ENCODE results near the gene GABPA. TPM values are rescaled to one million over a fixed set of nuclear protein-coding genes. Genes with fewer than 3 reads are reported as not detected.

GABPA gene
- total RNA-seq, 4 donors from 2014 or later = 14.8 to 19.1 (median 16.8) TPM

DNA sequence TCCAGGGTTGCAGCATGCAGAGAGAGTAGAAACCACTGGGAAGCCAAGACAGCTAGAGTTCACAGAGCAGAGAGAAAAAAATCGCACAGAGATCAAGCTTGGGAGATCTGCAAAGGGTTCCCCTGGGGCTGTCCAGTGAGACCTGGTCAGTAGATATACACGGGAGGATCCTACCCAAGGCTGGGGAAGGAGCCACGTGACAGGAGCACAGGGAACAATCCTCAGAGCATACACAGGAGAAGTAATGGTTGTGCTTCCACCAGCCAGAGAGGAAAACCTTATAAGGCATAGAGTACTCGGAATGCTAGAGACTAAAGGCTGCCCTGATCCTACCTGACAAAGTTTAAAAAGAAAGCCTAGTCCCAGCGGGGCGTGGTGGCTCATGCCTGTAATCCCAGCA, 53.9 kb downstream of the GABPA start:
- no peak overlapping the region for H3K4me3 ChIP-seq (ENCODE audit: low read depth, poor library complexity, severe bottlenecking)
- no peak for TF ChIP-seq POLR2A (IDR thresholded peaks at IDR 0.05)
- TF ChIP-seq, protein P1, sequence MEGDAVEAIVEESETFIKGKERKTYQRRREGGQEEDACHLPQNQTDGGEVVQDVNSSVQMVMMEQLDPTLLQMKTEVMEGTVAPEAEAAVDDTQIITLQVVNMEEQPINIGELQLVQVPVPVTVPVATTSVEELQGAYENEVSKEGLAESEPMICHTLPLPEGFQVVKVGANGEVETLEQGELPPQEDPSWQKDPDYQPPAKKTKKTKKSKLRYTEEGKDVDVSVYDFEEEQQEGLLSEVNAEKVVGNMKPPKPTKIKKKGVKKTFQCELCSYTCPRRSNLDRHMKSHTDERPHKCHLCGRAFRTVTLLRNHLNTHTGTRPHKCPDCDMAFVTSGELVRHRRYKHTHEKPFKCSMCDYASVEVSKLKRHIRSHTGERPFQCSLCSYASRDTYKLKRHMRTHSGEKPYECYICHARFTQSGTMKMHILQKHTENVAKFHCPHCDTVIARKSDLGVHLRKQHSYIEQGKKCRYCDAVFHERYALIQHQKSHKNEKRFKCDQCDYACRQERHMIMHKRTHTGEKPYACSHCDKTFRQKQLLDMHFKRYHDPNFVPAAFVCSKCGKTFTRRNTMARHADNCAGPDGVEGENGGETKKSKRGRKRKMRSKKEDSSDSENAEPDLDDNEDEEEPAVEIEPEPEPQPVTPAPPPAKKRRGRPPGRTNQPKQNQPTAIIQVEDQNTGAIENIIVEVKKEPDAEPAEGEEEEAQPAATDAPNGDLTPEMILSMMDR (IDR thresholded peaks at IDR 0.05) = no peak
- WGBS, 2 donors = 68 to 73% methylated on average over 6 of the region's 6 CpGs
- intact Hi-C loops (cut with DNase I; ENCODE audit: low total_unique reads) = no loop called here
- no peak for DNase-seq (ENCODE audit: low spot score in 2 of 2)

DNA sequence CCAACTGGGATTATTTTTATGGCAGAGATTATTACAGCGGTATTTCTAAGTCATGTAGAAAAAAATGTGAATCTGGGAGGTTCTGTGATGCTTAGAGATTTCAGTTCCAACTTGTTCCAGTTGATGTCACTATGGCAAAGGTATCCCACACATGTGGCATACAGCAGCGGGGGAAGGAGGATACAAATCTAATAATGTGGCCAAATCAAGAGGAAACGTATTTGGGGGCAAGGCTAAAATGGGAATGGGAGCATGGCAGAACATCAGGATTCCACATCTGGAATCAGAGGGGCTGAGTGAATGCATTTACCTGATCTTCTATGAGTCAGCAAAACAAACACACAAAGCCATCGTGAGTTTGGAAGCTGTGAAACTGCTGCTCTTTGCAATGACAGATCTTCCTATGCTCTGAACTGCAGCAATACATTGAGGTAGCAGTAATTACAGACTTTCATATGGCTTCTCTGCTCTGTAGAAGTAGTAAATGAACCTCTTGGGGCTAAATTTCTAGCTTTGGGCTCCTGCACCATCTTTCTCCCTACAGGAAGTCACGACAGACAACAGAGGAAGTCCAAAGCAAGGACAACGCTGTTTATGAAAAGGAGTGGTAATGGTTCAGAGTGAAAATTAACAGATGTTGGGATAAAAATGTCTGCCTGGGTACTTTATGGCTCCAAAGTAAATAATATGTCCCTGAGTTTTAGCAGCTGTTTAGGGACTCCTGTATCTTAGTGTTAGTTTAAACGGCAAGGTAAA, 55.5 kb downstream of the GABPA start:
- TF ChIP-seq, protein P1 (IDR thresholded peaks at IDR 0.05) = no peak
- TF ChIP-seq POLR2A (IDR thresholded peaks at IDR 0.05) = no peak
- H3K4me3 ChIP-seq (ENCODE audit: low read depth, poor library complexity, severe bottlenecking) = no peak overlapping the region
- intact Hi-C loops (cut with DNase I; ENCODE audit: low total_unique reads) = no loop called here
- DNase-seq (ENCODE audit: low spot score in 2 of 2) = no peak
- WGBS, 2 donors = 16 to 21% methylated on average over 7 of the region's 7 CpGs

DNA sequence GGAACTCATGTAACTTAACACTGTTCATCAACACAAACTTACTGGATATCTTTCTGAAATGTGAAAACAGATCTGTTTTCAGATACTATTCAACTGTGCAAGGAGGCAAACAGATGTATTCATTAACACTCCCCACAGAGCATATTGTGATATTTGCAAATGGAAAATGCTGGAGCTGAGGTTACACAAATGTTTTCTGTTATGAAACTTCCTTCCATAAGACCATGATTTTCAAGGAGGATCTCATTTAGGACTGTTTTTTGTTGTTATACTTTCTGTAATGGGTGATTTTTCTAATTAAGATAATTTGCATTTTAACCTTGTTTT, 56.1 kb downstream of the GABPA start:
- intact Hi-C loops (cut with DNase I; ENCODE audit: low total_unique reads) = no loop called here
- no peak for DNase-seq (ENCODE audit: low spot score in 2 of 2)
- no peak overlapping the region for H3K4me3 ChIP-seq (ENCODE audit: low read depth, poor library complexity, severe bottlenecking)
- TF ChIP-seq POLR2A (IDR thresholded peaks at IDR 0.05) = no peak
- TF ChIP-seq, protein P1 (IDR thresholded peaks at IDR 0.05) = no peak

DNA sequence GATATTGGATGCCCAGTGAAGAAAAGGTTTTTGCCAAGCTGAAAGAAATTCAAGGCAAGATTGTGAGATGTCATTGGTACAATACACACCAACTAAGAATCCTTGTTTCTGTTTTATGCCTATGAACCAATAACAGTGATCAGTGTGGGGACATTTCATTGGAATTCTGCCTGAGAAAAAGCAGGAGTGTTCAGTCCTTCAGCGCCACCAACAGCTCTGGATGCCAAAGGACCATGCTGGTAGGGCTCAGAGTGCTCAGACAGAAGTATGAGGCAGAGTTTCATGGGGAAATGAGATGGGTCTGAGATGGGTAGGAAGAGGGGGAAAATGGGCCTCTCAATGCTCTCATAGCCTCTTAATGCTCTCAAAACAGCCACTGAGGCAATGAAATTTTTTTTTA, 56.5 kb downstream of the GABPA start:
- no peak for DNase-seq (ENCODE audit: low spot score in 2 of 2)
- no peak for TF ChIP-seq POLR2A (IDR thresholded peaks at IDR 0.05)
- TF ChIP-seq, protein P1 (IDR thresholded peaks at IDR 0.05) = no peak
- WGBS, 2 donors = 91 to 97% methylated on average over 1 of the region's 1 CpG
- intact Hi-C loops (cut with DNase I; ENCODE audit: low total_unique reads) = no loop called here
- no peak overlapping the region for H3K4me3 ChIP-seq (ENCODE audit: low read depth, poor library complexity, severe bottlenecking)

DNA sequence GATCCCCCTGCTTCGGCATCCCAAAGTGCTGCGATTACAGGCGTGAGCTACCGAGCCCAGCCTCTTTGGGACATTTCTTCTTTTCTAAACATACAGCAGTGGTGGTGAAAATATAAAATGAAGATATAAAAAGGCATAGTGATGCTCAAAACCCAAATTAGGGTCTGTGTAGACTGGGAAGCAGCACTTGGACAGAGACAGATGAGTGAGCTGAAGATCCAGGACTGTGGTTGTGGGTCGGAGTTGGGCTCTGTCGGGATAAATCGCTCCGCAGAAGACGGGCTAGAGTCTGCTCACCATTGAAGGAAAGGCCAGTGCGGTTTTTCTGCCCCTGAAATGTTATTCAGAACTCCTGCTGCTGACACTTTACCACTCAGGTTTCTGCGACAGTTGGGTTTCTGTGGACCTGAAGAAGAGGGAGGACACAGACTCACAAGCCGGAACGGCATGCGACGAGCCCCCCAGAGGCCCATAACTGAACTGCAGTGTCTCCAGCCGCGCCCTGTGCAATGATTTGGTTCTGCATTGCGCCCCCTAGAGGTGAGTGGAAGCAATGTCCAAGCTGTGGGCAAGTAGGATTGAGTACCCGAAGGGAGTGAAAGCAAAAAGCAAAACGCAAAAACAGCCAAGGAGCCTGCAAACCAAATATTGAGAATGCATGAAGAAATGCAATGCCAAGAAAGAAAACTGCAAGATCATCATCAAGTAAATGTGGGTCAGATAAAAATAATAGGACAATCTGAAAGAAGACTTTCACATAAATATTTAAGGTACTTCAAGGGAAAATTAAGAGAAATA, 66.6 kb downstream of the GABPA start:
- no peak overlapping the region for H3K4me3 ChIP-seq (ENCODE audit: low read depth, poor library complexity, severe bottlenecking)
- DNase-seq (ENCODE audit: low spot score in 2 of 2) = peak; percentile 49 to 92
- WGBS, 2 donors = 40 to 44% methylated on average over 20 of the region's 20 CpGs
- no peak for TF ChIP-seq POLR2A (IDR thresholded peaks at IDR 0.05)
- TF ChIP-seq, protein P1 (IDR thresholded peaks at IDR 0.05) = peak in 1 of 3 donors; percentile 49
- intact Hi-C loops (cut with DNase I; ENCODE audit: low total_unique reads) = no loop called here
